Fibroblast of lung (primary cell): ENCODE results near the gene PPP1R1C. TPM values are rescaled to one million over a fixed set of nuclear protein-coding genes. Genes with fewer than 3 reads are reported as not detected.

ENCODE experiments used
- DNase-seq, 2 donors: peaks; one replicate each; pipeline versions ENCODE4 v3.0.0 to v3.0.0-alpha.2; 2010; ENCODE audit warnings: low read depth in 2 of 2
- H2AFZ ChIP-seq: 2 replicates; pipeline ENCODE4 v1.5.1; 2012; ENCODE audit warnings: low read length, control low read depth, inconsistent platforms
- H3K27ac ChIP-seq: 2 replicates; pipeline ENCODE4 v1.5.1; 2011; ENCODE audit warnings: low read length, control low read depth; ENCODE audit not compliant: insufficient read depth
- H3K27me3 ChIP-seq: 2 replicates; pipeline ENCODE4 v1.5.1; 2011; ENCODE audit warnings: mild to moderate bottlenecking, low read length; ENCODE audit not compliant: control insufficient read depth, insufficient read depth
- H3K36me3 ChIP-seq: 2 replicates; pipeline ENCODE4 v1.5.1; 2011; ENCODE audit warnings: low read length; ENCODE audit not compliant: control insufficient read depth, insufficient read depth
- H3K4me1 ChIP-seq: 2 replicates; pipeline ENCODE4 v1.5.1; 2011; ENCODE audit warnings: low read length; ENCODE audit not compliant: control insufficient read depth, insufficient read depth; ENCODE audit errors: extremely low read depth
- H3K4me2 ChIP-seq: 2 replicates; pipeline ENCODE4 v1.5.1; 2011; ENCODE audit warnings: low read length, control low read depth; ENCODE audit not compliant: insufficient read depth; ENCODE audit errors: extremely low read depth
- H3K4me3 ChIP-seq, 4 experiments: fragments of 200-600 bp in 1 of 4; sonication (generic) in 1 of 4; replicated peaks in 1 of 4; 2 replicates each; pipeline ENCODE4 v1.5.1; 2011 to 2016; ENCODE audit warnings: low read length in 4 of 4, low read depth in 3 of 4, mild to moderate bottlenecking in 3 of 4, control low read depth in 2 of 4, inconsistent platforms in 1 of 4, mixed read lengths in 1 of 4; ENCODE audit not compliant: insufficient read depth in 1 of 4; ENCODE audit errors: control extremely low read depth in 1 of 4
- H3K79me2 ChIP-seq: 2 replicates; pipeline ENCODE4 v1.5.1; 2012; ENCODE audit warnings: mild to moderate bottlenecking, low read length, inconsistent platforms; ENCODE audit not compliant: control insufficient read depth, insufficient read depth
- H3K9ac ChIP-seq: 2 replicates; pipeline ENCODE4 v1.5.1; 2011; ENCODE audit warnings: mild to moderate bottlenecking, low read length, control low read depth; ENCODE audit not compliant: insufficient read depth
- H3K9me3 ChIP-seq: 2 replicates; pipeline ENCODE4 v1.5.1; 2012; ENCODE audit warnings: low read depth, low read length; ENCODE audit not compliant: control insufficient read depth, insufficient read depth
- H4K20me1 ChIP-seq: 2 replicates; pipeline ENCODE4 v1.5.1; 2011; ENCODE audit warnings: low read length; ENCODE audit not compliant: control insufficient read depth, insufficient read depth; ENCODE audit errors: extremely low read depth
- EZH2 ChIP-seq: IDR thresholded peaks from 2 replicates; pipeline ENCODE4 v1.5.1; 2012; ENCODE audit warnings: low read length, control low read depth, mild to moderate bottlenecking; ENCODE audit errors: missing control alignments
- polyA plus RNA-seq, 2 donors: library from polyadenylated mRNA; depleted of rRNA in 1 of 2; stranded (reverse) in 1 of 2; unstranded in 1 of 2; fragments of >200 nt; gene quantifications; 2 replicates each; pipeline ENCODE4 v1.2.1, GENCODE V29; 2011 to 2012; ENCODE audit warnings: missing spikeins in 1 of 2
- total RNA-seq: library from RNA; depleted of rRNA; stranded (reverse); fragments of >200 nt; gene quantifications from 2 replicates; pipeline ENCODE4 v1.2.1, GENCODE V29; 2014
- TF ChIP-seq, protein P1 (sequence below), 2 donors: IDR thresholded peaks in 1 of 2; conservative IDR thresholded peaks in 1 of 2; 1 replicate in 1 of 2; 2 replicates in 1 of 2; pipeline ENCODE4 v1.5.1; 2011 to 2012; ENCODE audit warnings: low read length in 2 of 2, control low read depth in 1 of 2, inconsistent platforms in 1 of 2, low read depth in 1 of 2, mild to moderate bottlenecking in 1 of 2

The PPP1R1C gene
- total and polyA plus RNA-seq, 2 donors (not counting 1 experiment from before 2014, with no cell fraction given) = 0.50 to 0.57 TPM

DNA sequence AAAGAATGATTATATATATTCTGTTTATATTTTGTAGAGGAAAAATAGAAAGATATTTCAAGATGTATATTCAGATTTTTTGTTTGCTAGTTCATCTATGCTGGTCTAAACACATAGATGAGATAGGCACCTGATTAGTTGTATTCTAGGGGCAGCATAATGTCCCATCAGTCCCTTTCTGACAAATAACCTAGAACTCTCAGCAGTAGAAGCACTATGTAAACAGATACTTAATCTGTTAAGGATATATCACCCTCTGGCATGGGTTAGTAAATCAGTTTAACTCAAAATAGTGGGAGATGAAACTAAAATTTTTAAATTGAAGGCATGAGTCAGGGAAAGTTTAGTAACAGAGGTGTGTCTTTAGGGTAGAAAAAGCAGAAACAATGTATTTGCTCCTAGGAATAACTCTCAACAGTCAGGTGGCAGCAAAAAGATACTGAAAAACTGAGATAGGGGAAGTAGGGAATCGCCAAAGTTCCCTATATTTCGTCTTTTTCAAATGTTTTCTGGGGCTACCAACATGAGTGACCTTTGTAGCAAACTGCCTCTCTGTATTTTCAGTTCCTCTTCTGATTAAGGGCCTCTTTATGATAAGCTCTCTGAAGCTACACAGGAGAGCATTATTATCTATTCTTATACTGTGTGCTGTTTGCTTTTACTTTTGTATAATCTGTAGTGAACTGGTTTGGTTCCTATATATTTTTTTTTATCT, 5.7 kb downstream of the PPP1R1C start:
- H3K79me2 ChIP-seq = no peaks in the 10 kb centered on the region

GRCh38 chr2:181992776-181993175, 7.1 kb downstream of the PPP1R1C start:
- TF ChIP-seq, protein P1, sequence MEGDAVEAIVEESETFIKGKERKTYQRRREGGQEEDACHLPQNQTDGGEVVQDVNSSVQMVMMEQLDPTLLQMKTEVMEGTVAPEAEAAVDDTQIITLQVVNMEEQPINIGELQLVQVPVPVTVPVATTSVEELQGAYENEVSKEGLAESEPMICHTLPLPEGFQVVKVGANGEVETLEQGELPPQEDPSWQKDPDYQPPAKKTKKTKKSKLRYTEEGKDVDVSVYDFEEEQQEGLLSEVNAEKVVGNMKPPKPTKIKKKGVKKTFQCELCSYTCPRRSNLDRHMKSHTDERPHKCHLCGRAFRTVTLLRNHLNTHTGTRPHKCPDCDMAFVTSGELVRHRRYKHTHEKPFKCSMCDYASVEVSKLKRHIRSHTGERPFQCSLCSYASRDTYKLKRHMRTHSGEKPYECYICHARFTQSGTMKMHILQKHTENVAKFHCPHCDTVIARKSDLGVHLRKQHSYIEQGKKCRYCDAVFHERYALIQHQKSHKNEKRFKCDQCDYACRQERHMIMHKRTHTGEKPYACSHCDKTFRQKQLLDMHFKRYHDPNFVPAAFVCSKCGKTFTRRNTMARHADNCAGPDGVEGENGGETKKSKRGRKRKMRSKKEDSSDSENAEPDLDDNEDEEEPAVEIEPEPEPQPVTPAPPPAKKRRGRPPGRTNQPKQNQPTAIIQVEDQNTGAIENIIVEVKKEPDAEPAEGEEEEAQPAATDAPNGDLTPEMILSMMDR (conservative IDR thresholded peaks at IDR 0.05 in 1 of 2, IDR thresholded peaks at IDR 0.05 in 1 of 2; ENCODE audit: low read depth in 1 of 2, low read length in 2 of 2) = no peak
- TF ChIP-seq EZH2 = no peak
- H3K4me1 ChIP-seq = no peaks in the 10 kb centered on the region
- H3K9ac ChIP-seq = no peak overlapping the region
- H3K4me2 ChIP-seq = peak overlapping the region; percentile 13
- no peak for DNase-seq
- H3K4me3 ChIP-seq = no peak overlapping the region
- no peaks in the 10 kb centered on the region for H3K36me3 ChIP-seq
- no peaks in the 10 kb centered on the region for H4K20me1 ChIP-seq
- no peaks in the 10 kb centered on the region for H3K27me3 ChIP-seq
- H3K9me3 ChIP-seq = no peaks in the 10 kb centered on the region
- H3K27ac ChIP-seq = no peak overlapping the region
- H2AFZ ChIP-seq = no peak overlapping the region
- H3K79me2 ChIP-seq = no peaks in the 10 kb centered on the region

More for the DNA sequence above, 5.7 kb downstream of the PPP1R1C start:
- Histone ChIP-seq H4K20me1 (no peaks in the 10 kb centered on the region), H3K27me3 (no peaks in the 10 kb centered on the region), H3K27ac (no peak overlapping the region), H3K4me3 (no peak overlapping the region), H3K36me3 (no peaks in the 10 kb centered on the region), H3K9me3 (no peaks in the 10 kb centered on the region), H3K4me2 (no peak overlapping the region), H3K9ac (no peak overlapping the region), H2AFZ (no peak overlapping the region), H3K4me1 (no peaks in the 10 kb centered on the region)
- TF ChIP-seq EZH2 = no peak
- TF ChIP-seq, protein P1 (conservative IDR thresholded peaks at IDR 0.05 in 1 of 2, IDR thresholded peaks at IDR 0.05 in 1 of 2; ENCODE audit: low read depth in 1 of 2, low read length in 2 of 2) = no peak
- no peak for DNase-seq

DNA sequence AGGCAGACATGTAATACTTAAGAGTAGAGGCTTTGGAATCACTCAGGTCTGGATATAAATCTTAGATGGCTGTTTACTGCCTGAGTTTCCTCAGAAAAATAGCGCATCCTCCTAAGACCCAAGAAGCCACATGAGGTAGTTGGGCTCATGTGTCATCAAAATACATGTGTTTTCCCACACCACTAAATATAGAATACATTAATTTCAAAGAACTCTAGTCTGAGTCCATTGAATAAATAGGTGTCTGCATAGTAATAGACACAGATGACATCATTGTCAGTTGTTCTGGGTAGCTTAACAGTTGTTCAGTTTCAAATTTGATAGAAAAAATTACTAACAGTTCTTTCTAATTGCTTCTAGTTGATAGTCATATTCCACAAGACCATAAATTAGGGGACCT, 9.6 kb downstream of the PPP1R1C start:
- Histone ChIP-seq H3K4me3 (no peak overlapping the region), H3K79me2 (no peaks in the 10 kb centered on the region), H3K27me3 (no peaks in the 10 kb centered on the region), H3K36me3 (no peaks in the 10 kb centered on the region), H3K27ac (no peak overlapping the region), H3K4me2 (no peak overlapping the region), H3K9ac (no peak overlapping the region), H3K4me1 (no peaks in the 10 kb centered on the region), H2AFZ (no peak overlapping the region), H4K20me1 (no peaks in the 10 kb centered on the region), H3K9me3 (no peaks in the 10 kb centered on the region)
- DNase-seq = peak in 1 of 2 donors; percentile 17
- TF ChIP-seq, protein P1 (conservative IDR thresholded peaks at IDR 0.05 in 1 of 2, IDR thresholded peaks at IDR 0.05 in 1 of 2; ENCODE audit: low read depth in 1 of 2, low read length in 2 of 2) = no peak
- TF ChIP-seq EZH2 = no peak
